Daoy (cell line): Measurements from ENCODE around the gene CSNK2A1. TPM values are rescaled to one million over a fixed set of nuclear protein-coding genes. Genes with fewer than 3 reads are reported as not detected.

Experiments
- DNase-seq: peaks from one replicate; pipeline ENCODE4 v3.0.0-alpha.2; 2015; ENCODE audit warnings: low read depth
- total RNA-seq: library from RNA; depleted of rRNA; stranded (reverse); fragments of >200 nt; shearing (Covaris generic); gene quantifications from 2 replicates; pipeline ENCODE4 v1.2.3, GENCODE V29; 2014

Gene CSNK2A1
- total RNA-seq, 1 experiment from 2014 or later: 123 TPM

GRCh38 chr20:564192-564591 lies 20.6 kb upstream of the CSNK2A1 start:
- DNase-seq: no peak

GRCh38 chr20:563187-563586 lies 19.6 kb upstream of the CSNK2A1 start:
- no peak for DNase-seq

- DNase-seq: no peak
Observed at GRCh38 chr20:562232-562897, 18.8 kb upstream of the CSNK2A1 start.

- DNase-seq: peak; percentile 64
Observed at GRCh38 chr20:561437-562231, 18.0 kb upstream of the CSNK2A1 start.

GRCh38 chr20:560680-561079 lies 17.1 kb upstream of the CSNK2A1 start:
- no peak for DNase-seq

GRCh38 chr20:558117-558516 lies 14.5 kb upstream of the CSNK2A1 start:
- DNase-seq: no peak

- no peak for DNase-seq
Observed at GRCh38 chr20:556984-557383, 13.4 kb upstream of the CSNK2A1 start.

GRCh38 chr20:555976-556385 lies 12.4 kb upstream of the CSNK2A1 start:
- DNase-seq: no peak

GRCh38 chr20:550611-551010 lies 7.0 kb upstream of the CSNK2A1 start:
- DNase-seq: no peak

- DNase-seq: no peak
Observed at GRCh38 chr20:549722-550496, 6.3 kb upstream of the CSNK2A1 start.

- DNase-seq: no peak
Observed at GRCh38 chr20:548906-549305, 5.3 kb upstream of the CSNK2A1 start.

GRCh38 chr20:547394-547793 lies 3.8 kb upstream of the CSNK2A1 start:
- DNase-seq: no peak

- DNase-seq: no peak
Observed at GRCh38 chr20:546353-546752, 2.8 kb upstream of the CSNK2A1 start.

GRCh38 chr20:544153-544725 lies 649 bp upstream of the CSNK2A1 start:
- DNase-seq: no peak

GRCh38 chr20:542777-543368 lies 717 bp downstream of the CSNK2A1 start:
- DNase-seq: no peak

GRCh38 chr20:540391-541201 lies 3.0 kb downstream of the CSNK2A1 start:
- no peak for DNase-seq

GRCh38 chr20:539848-540247 lies 3.7 kb downstream of the CSNK2A1 start:
- DNase-seq: peak; percentile 17

GRCh38 chr20:539191-539590 lies 4.4 kb downstream of the CSNK2A1 start:
- no peak for DNase-seq

- no peak for DNase-seq
Observed at GRCh38 chr20:537983-538382, 5.6 kb downstream of the CSNK2A1 start.

- DNase-seq: no peak
Observed at GRCh38 chr20:536426-537010, 7.1 kb downstream of the CSNK2A1 start.

GRCh38 chr20:535958-536357 lies 7.6 kb downstream of the CSNK2A1 start:
- DNase-seq: no peak
